Measurements from ENCODE around the gene G6PC1.

DNA sequence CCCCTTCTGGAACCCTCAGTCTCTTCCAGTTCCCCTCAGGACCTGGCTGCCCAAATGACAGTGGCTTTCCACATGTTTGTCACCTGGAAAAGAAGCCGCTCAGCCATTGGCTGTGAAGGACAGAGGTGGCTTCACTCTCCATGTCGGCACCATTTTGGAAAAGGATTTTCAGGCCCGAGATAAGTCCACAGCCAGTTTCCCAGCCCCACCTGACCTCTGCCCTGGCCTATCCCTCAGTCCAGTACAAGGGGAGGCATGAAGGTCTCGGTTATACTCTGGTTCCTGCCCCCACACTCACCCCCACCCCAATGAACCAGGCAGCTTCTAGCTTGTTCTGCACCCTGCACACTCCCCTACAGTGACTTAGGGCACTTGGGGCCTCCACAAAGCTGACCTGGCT is 34.4 kb upstream of the G6PC1 start:
- no peak for TF ChIP-seq EZH2 (IDR thresholded peaks at IDR 0.05)
- no peak for TF ChIP-seq CTCF (IDR thresholded peaks at IDR 0.05)
- no peak for TF ChIP-seq EZH2phosphoT487 (IDR thresholded peaks at IDR 0.05)
